Erythroblast (primary cell): ENCODE measurements around the gene WASHC2C.
"Not testable (repeated sequence)": the region's sequence is repeated elsewhere in the genome, so short reads cannot be mapped to it uniquely, and the experiment has no call there.

Source experiments
- DNase-seq, 2 experiments: peaks; one replicate each; lab custom pipeline; 2025; lab: John Stamatoyannopoulos, UW
- GATA1 ChIP-seq: IDR thresholded peaks from 2 replicates; pipeline ENCODE4 v1.6.1; 2011; ENCODE audit warnings: low read depth, mild to moderate bottlenecking, control low read depth, low read length, moderate library complexity
- POLR2A ChIP-seq: IDR thresholded peaks from 2 replicates; pipeline ENCODE4 v1.6.1; 2011; ENCODE audit warnings: mild to moderate bottlenecking, low read length

The WASHC2C gene

GRCh38 chr10:45817130-45817859, 90.2 kb downstream of the WASHC2C start:
- TF ChIP-seq GATA1 (no peak), POLR2A (no peak)
- DNase-seq = no peak

- no peak for TF ChIP-seq GATA1
- TF ChIP-seq POLR2A = no peak
- peak in 1 of 2 experiments; percentile 19 for DNase-seq
Measured at GRCh38 chr10:45817912-45818311, 90.8 kb downstream of the WASHC2C start.

- no peak for TF ChIP-seq GATA1
- DNase-seq = no peak
Measured at GRCh38 chr10:45819552-45819951, 92.5 kb downstream of the WASHC2C start.

GRCh38 chr10:45820107-45820830, 93.2 kb downstream of the WASHC2C start:
- peak in 1 of 2 experiments; percentile 19 for DNase-seq

GRCh38 chr10:45822918-45823317, 95.9 kb downstream of the WASHC2C start:
- not testable (repeated sequence) for DNase-seq
